NCI-H226 (cell line): ENCODE measurements around the gene SLC4A8.

Experiments used
- DNase-seq: peaks from one replicate; pipeline ENCODE4 v3.0.0-alpha.2; 2015

SLC4A8 gene

DNA sequence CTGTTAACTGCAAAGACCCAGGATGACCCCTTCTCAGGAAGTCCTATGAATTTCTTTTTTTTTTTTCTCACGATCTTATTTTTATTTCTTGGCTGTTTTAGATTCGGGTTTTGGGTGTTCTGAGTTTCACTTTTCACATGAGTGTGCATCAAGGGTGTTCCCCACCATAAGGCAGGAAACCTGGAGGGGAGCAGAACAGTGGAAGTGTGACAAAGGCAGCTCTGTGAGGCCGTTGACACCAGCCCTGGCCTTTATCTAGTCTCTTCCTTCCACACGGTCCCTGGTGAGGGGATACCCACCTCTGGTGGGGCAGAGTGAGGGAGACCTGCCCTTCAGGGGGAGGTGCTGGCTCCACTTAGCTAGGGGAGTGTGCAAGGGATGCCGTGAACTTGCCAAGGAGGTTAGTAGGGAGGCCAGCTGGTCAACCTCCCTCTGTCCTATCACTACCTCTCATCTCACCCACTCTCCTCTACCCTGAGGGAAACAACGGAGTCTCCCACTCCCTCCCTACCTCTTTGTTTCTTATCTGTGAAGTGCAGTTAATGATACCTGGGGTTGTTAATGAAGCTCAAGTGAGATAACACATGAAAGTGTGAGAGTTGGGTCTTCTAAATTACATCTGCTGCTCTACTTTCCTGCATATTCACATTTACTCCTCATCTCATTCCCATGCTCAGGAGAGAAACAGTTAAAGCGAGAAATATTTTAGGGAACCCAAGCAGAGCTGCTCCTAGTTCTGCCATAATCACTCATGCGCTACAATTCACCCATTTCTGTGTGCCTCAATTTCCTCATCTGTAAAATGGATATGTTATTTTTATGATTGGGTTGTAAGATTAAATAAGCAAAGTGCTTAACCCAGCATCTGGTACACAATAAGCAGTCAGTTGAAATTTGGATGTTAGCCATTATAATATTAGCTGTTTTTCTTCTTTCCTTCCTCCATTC lies 29.1 kb upstream of the SLC4A8 start:
- no peak for DNase-seq

DNA sequence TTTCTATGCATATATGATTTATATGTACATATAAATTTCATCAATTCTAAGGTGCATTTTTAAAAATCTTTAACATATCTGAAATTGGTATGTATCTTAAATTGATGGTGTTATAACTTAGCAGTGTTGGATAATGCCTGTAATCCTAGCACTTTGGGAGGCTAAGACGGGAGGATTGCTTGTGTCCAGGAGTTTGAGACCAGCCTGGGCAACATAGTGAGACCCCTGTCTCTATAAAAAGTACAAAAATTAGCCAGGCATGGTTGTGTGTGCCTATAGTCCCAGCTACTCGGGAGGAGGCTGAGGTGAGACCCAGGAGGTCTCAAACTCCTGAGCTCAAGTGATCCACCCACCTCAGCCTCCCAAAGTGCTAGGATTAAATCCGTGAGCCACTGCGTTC lies 27.0 kb upstream of the SLC4A8 start:
- no peak for DNase-seq

DNA sequence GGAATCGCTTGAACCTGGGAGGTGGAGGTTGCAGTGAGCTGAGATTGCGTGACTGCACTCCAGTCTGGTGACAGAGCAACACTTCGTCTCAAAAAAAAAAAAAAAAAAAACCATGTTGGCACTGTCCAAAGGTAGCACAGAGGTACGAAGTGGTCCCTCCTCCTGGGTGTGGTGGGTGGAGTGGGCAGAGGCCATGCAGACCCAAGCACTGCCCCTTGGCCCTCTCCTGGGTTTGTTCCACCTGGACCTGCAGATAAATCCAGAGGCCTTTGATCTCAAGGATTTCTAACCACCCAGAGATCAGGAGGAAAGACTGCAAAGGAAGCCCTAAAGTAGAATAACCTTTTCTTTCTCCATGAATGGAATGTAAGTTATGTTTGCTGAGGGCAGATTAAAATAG lies 24.7 kb upstream of the SLC4A8 start:
- DNase-seq = no peak

DNA sequence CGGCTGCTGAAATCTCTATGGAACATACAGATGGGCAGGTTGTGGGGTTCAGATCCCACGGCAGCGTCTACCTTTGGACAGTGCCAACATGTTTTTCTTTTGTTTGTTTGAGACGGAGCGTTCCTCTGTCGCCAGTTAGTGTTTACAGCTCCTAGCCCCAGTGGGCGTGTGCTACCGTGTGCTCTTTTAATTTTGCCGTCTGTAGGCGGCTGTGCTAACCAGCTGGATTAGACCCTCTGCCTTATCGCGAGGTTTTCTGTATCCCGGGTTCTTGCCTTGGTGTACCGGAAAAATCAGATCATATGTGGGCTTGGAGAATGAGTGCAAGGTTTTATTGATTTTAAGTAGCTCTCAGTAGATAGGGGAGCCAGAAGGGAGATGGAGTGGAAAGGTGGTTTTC lies 23.6 kb upstream of the SLC4A8 start:
- no peak for DNase-seq

DNA sequence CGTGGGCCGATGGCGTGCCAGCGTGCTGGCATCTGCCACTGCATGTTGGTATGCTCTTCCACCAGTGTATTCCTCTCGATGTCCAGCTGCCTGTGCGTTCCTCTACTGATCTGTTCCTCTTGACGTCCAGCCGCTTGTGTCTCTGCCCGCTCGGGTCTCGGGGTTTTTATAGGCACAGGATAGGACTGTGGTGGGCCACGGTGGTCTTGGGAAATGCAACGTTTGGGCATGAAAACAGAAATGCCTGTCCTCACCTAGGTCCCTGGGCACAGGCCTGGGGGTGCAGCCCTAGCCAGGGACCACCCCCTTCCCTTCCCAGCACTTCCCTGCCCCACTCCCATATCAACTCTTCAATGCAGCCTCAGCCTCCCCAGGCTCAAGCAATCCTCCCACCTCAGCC lies 23.1 kb upstream of the SLC4A8 start:
- DNase-seq = no peak

DNA sequence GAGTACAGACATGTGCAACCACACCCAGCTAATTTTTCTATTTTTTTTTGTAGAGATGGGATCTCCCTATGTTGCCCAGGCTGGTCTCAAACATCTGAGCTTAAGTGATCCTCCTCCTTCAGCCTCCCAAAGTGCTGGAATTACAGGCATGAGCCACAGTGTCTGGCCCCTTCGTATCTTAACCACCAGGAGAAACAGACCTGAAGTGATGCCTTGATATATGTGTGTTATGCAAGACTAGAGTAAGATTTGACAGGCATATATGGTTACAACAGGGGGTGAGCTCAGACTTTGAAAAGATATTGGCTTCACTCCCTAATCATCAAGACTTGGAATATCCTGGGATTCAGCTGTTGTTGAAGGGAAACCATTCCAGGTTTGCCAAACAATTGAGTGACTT lies 22.7 kb upstream of the SLC4A8 start:
- peak; percentile 45 for DNase-seq

DNA sequence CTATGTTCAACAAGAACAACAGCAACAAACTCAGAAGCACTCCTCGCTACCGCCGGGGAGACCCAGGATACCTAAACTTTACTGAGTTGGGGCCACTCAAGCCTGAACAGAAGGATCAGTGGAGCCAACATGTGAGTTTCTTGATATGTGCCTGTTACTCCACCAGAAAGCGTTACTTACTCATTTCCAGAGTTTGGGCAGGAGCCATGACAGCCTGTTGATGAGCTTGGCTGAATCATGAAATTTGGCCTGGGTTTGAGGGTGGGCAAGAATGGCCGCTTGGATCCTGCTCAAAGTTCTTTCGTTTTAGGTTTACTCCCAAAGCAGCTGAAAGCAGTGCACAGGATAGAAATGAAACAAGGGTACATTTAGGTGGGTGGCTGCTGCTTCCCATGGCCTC lies 21.5 kb upstream of the SLC4A8 start:
- no peak for DNase-seq

DNA sequence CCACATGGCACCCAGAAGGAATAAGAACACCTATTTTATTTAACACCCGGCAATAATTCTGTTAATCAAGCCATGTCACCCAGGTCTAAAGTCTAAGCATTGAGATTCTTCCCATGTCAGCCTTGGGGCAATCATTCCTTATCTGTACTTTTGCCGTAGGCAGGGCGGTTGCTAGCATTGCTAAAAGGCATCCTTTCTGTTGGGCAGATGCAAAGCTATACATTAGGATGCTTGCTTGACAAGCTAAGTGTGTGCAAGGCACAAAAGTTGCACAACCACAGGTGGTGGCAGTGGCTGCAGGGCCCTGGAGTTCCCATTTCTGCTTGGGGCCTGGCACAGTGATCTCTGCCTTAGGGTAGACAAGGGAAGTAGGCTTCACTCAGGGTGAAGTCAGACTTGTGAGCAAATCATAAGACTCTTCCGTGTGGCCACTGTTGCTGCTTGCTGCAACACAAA lies 20.9 kb upstream of the SLC4A8 start:
- no peak for DNase-seq

DNA sequence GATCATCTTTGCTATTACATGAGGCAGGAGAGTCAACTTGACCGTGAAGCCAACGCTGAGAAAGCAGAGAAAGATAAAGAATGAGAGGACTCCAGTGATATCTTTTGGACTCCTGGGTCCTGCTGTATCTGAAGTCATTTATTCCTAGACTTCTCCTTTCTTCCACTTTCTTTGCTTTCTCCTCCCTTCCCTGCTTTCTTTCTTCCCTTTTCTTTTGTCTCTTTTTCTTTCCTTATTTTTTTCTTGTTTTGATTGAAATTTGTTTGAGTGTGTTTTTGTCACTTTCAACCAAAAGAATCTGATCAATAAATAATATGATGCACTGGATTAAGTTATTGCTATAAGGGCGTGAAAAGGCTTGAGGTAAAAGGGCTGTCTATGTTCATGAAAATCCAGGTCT lies 20.0 kb upstream of the SLC4A8 start:
- DNase-seq = no peak

DNA sequence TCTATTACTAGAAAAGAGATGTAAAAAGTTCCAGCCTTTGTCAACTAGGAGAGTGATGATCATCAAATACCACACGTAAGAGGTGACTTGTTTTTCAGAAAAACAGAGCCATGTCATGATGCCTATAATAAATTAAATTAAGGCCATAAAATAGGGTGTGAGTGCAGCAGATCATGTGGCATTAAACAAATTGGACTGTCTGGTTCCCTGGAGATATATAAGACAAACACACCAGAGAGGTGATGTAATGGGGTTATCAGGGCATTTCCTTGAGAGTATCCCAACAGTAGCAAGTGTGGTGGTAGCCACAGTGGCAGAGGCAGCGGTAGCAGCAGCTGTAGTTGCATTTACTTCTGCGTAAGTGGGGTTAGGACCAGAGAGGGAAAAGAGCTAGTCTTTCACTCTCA lies 18.8 kb upstream of the SLC4A8 start:
- DNase-seq = no peak

DNA sequence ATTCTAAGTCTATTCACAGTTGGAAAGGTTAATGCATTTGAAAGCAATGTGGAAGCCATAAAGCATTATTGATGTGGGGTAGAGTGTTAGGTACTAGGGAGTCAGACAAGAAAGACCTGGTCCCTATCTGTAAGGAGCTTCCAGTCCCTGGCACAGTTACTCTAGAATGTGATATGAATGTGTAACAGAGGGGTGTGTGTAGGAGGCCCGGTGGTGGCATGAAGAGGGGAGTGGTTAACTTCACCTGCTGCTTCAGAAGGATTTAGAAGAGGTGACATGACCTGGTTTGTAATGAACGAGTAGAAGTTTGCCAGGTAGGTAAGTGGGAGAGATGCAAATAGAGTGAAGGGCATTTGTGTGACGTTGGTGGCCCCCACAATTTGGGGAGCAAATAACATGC lies 18.3 kb upstream of the SLC4A8 start:
- DNase-seq = no peak

DNA sequence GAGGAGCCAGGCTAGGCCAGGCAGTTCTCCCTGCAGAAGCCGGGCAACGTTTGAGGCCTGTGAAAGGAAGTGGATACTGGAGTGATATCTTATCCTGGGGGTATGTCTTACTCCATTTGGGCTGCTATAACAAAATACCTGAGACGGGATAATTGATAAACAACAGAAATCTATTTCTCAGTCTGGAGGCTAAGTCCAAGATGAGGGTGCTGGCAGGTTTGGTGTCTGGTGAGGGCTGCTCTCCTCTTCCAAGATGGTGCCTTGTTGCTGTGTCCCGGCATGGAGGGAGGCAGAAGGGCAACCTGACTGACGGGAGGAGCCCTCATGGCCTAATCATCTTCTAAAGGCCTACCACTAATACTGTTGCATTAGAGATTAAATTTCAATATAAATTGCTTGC lies 17.8 kb upstream of the SLC4A8 start:
- DNase-seq = no peak

DNA sequence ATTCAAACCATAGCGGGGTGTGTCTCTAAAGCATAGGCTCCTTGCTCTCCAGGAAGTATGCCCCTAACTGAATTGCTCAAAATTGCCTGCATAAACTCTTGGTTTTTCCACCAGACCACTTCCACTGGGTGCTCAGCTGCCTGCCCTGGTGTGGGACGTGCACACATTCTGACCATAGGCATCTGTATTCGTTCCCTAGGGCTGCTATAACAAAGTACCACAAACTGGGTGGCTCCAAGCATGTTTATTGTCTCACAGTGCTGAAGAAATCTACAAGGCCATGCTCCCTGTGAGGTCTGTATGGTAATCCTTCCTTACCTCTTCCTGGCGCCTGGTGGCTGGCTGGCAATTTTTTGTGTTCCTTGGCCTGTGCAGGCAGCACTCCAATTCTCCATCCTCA lies 17.0 kb upstream of the SLC4A8 start:
- DNase-seq = no peak

DNA sequence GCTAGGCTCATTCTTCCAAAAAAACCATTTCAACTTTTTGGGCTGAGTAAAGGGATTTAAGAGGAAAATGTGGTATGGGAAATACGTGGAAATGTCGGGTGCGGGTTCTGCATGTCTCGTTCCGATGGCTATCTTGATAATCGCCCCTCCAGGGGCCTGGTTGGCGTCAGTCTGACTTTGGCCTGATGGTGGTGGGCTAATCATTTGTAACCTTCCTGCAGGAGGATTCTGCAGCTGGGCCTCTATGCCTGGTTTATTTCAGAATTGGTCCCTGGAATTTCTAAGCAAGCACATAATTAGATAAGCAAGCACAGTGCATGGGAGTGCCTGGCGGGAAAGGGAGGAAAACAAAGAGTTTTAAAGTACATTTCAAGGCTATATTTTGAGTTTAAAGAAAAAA lies 14.8 kb upstream of the SLC4A8 start:
- no peak for DNase-seq

DNA sequence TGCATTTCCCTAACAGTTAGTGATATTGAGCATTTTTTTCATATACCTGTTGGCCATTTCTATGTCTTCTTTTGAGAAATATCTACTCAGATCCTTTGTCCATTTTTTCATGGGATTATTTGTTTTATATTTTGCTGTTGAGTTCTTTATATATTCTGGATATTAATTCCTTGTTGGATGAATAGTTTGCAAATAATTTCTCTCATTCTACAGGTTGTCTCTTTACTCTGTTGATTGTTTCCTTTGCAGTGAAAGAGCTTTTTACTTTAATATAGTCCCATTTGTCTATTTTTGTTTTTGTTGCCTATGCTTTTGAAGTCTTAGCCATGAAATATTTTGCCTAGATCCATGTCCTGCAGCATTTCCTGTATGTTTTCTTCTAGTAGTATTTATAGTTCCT lies 11.5 kb upstream of the SLC4A8 start:
- DNase-seq = no peak

DNA sequence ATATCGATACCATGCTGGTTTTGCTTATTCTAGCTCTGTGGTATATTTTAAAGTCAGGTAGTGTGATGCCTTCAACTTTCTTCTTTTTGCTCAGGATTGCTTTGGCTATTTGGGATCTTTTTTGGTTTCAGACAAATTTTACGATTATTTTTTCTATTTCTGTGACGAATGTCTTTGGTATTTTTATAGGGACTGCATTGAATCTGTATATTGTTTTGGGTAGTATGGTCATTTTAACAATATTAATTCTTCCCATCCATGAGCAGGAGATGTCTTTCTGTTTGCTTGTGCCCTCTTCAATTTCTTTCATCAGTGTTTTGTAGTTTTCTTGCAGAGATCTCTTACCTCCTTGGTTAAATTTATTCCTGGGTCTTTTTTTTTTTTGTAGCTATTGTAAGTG lies 10.8 kb upstream of the SLC4A8 start:
- DNase-seq = no peak

DNA sequence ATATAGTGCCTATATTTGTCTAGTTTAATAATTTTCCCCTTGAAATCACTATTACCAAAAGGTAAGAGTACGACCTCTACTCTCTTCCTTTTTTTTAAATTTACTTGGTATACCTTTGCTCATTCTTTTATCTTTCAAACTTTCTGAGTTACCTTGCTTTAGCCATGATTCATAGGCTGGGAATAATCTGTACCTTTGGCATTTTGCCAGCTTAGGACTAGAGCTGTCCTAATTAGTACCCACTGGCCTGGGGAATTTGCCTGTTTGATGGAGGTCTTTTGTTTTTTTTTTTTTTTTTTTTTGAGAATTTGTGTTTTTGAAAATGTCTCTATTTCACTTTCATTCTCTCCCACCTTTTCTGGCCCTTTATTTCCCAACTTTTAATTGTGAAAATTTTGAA lies 8.7 kb upstream of the SLC4A8 start:
- DNase-seq = no peak

DNA sequence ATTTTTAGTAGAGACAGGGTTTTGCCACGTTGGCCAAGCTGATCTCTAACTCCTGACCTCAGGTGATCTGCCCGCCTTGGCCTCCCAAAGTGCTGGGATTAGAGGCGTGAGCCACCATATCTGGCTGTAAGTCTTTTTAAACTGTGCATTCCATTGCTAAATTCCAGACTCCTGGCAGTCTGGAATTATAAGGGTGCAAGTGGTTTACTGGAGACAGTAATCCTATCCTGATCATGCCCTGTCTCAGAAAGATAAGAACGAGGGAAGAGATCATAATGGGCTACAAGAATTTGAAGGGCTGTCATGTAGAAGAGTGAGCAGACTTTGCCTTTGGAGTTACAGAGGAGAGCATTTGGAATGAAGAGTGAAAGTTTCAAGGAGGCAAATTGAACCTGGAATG lies 6.8 kb upstream of the SLC4A8 start:
- no peak for DNase-seq

DNA sequence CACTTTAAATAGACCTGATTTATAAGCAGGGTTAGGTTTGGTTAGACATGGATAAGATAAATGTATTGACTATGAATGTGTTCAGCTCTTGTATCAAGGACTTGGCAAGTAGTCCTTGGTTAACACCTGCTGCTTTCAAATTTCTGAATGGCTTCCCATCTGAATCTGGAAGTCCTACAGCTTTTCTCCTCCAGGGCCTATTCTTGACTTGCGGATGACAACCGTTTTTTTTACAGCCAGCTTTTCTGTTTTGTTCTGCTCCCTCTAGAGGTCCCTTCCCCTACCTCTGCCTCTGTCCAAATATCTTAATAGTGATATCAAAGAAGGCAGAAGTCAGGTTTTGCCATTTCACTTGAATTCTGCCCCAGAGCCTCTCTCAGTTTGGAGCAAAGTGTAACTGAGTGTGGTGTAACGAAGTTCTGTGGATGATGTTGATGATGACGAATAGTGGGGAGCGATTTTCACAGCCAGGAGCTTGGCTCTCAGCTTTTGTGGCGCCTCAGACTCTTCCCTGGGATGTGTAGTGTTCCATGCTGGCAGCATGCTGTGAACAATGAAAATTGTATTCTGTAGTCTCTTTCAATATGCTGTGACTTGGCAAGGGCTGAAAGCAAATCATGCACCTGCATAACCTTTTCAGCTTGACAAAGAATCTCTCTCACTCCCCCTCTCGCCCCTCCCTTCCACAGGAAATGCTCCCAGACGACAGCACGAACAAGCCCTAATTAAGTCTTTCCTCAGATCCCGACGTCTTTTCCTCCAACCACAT lies 5.0 kb upstream of the SLC4A8 start:
- DNase-seq = no peak

DNA sequence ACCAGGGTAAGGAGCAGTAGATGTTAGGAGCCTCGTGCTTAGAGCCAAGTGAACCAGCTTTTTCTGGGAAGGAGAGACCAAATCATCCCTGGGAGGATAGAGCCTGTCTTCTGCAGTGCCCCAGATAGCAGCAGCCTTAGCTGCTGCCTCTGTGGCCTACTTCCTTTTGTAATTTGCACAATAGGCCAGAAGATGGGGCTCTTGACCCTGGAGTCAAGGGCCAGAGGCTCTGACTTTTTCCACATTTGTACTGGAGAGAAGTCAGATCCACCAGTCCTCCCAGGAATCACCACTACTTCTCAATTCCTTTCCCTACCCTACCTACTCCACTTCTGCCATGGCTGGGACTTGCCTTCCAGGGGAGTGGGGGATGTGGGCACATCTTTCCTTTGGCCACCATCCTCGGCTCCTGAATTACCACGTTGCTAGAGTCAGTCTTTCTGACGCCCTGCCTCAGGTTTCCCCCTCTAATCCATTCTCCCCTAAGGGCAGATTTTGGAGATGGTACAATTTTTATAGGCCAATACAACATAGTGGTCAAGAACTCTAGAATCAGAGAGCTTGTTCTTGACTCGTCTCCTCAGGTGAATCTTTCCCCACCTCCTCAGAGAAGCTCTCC lies 3.3 kb upstream of the SLC4A8 start:
- peak; percentile 69 for DNase-seq

DNA sequence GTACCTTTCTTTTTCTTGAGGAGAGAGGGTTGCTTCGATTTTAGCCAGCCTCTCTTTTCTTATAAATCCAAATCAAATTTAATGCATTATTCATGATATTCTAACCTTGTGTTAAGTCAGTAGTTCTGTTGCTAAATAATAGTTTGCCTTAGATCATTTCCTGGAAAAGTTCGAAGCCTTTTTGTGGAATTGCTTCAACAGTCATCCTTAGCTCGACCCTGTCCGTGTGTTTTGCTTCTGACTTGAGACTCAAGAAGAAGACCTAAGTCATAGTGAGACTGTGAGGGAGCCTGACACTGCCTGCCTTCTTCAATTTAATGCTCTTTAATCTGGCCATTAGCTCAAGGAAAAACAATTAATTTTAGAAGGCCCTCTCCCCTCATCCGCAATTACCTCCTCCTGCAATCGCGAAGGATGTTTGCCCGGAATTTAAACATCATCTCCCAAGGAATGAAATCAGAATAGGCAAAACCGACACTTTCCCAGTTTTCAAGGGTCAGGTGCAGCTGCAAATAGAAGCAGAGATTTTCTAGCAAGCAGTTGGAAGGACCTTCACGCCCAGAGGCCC lies 453 bp upstream of the SLC4A8 start:
- DNase-seq = no peak

DNA sequence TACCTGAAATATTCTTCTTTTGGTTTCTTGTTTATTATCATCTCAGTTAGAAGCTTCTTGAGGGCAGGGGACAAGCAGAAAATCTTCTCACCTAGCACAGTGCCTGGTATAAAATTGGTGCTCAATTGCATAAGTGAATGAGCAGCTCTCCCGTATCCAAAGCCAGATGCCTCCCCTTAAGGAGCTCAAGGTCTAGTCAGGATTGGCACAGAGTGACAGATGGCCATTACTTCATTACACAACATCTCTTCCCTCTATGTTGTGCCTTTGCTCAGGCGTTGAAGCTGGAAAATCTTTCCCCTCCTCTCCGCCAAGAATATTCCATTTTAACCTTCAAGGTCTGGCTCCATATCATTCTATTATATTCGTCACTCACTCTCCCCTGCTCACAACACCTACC lies 3.6 kb downstream of the SLC4A8 start:
- no peak for DNase-seq

DNA sequence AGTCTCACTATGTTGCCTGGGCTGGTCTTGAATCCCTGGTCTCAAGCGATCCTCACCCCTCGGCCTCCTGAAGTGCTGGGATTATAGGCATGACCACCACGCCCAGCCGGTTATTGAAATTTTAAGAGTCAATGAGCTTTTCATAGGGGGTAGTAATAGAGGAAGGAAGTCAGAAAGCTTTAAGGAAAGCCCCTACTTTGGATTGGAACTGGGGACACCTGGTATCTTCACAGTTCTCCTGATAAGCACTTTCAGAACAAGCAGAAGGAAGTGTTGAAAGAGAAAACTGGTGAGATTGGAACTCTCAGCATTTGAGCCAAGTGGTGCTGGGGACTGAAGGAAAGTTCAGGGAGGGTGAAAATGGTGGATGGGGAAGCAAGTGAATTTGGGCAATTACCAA lies 5.1 kb downstream of the SLC4A8 start:
- no peak for DNase-seq
